ENCODE data around the gene CCSAP. TPM values are rescaled to one million over a fixed set of nuclear protein-coding genes. Genes with fewer than 3 reads are reported as not detected.

Gene CCSAP
- total RNA-seq, 1 donor from 2014 or later: 4.4 TPM

GRCh38 chr1:229288516-229288915 is 54.3 kb downstream of the CCSAP start:
- DNase-seq (ENCODE audit: low spot score): no peak

GRCh38 chr1:229287267-229287666 is 55.6 kb downstream of the CCSAP start:
- no peak for DNase-seq (ENCODE audit: low spot score)

GRCh38 chr1:229286099-229286766 is 56.6 kb downstream of the CCSAP start:
- DNase-seq (ENCODE audit: low spot score): no peak

- no peak for DNase-seq (ENCODE audit: low spot score)
Measured at GRCh38 chr1:229285440-229285839, 57.4 kb downstream of the CCSAP start.

- DNase-seq (ENCODE audit: low spot score): no peak
Measured at GRCh38 chr1:229284887-229285286, 58.0 kb downstream of the CCSAP start.

- DNase-seq (ENCODE audit: low spot score): no peak
Measured at GRCh38 chr1:229283183-229283611, 59.6 kb downstream of the CCSAP start.

- DNase-seq (ENCODE audit: low spot score): no peak
Measured at GRCh38 chr1:229282295-229282823, 60.5 kb downstream of the CCSAP start.

GRCh38 chr1:229281339-229281926 is 61.4 kb downstream of the CCSAP start:
- no peak for DNase-seq (ENCODE audit: low spot score)

- no peak for DNase-seq (ENCODE audit: low spot score)
Measured at GRCh38 chr1:229280921-229281320, 61.9 kb downstream of the CCSAP start.

GRCh38 chr1:229280037-229280828 is 62.6 kb downstream of the CCSAP start:
- no peak for DNase-seq (ENCODE audit: low spot score)

- DNase-seq (ENCODE audit: low spot score): no peak
Measured at GRCh38 chr1:229279242-229279641, 63.6 kb downstream of the CCSAP start.

GRCh38 chr1:229278120-229278741 is 64.6 kb downstream of the CCSAP start:
- no peak for DNase-seq (ENCODE audit: low spot score)

- no peak for DNase-seq (ENCODE audit: low spot score)
Measured at GRCh38 chr1:229275005-229275404, 67.8 kb downstream of the CCSAP start.

- DNase-seq (ENCODE audit: low spot score): no peak
Measured at GRCh38 chr1:229273507-229274232, 69.2 kb downstream of the CCSAP start.

- no peak for DNase-seq (ENCODE audit: low spot score)
Measured at GRCh38 chr1:229272164-229273158, 70.4 kb downstream of the CCSAP start.

- no peak for DNase-seq (ENCODE audit: low spot score)
Measured at GRCh38 chr1:229271448-229272159, 71.2 kb downstream of the CCSAP start.

Data from mesenteric fat pad (tissue), 1 donor.